Adrenal gland (tissue), 12 donors: ENCODE data around the gene ARHGAP12. TPM values are rescaled to one million over a fixed set of nuclear protein-coding genes. Genes with fewer than 3 reads are reported as not detected.

ENCODE experiments used
- DNase-seq, 7 donors: peaks; one replicate each; pipeline ENCODE4 v3.0.0-alpha.2; 2019 to 2020
- H3K27ac ChIP-seq, 5 donors: fragments of 200-600 bp; sonication (generic) in 4 of 5; 1 replicate in 3 of 5; 2 replicates in 2 of 5; pipeline versions ENCODE4 v1.5.1 to v1.8.0; 2016 to 2020; ENCODE audit warnings: mild to moderate bottlenecking in 1 of 5
- H3K27me3 ChIP-seq: fragments of 200-600 bp; 2 replicates; pipeline ENCODE4 v1.8.0; 2021
- H3K36me3 ChIP-seq, 2 donors: fragments of 200-600 bp; replicated peaks in 1 of 2; 1 replicate in 1 of 2; 2 replicates in 1 of 2; pipeline versions ENCODE4 v1.5.1 to v1.8.0; 2018 to 2022
- H3K4me1 ChIP-seq, 2 donors: fragments of 200-600 bp; replicated peaks in 1 of 2; 1 replicate in 1 of 2; 2 replicates in 1 of 2; pipeline versions ENCODE4 v1.5.1 to v1.8.0; 2018 to 2021
- H3K4me3 ChIP-seq, 4 donors: fragments of 200-600 bp; sonication (generic) in 3 of 4; one replicate each; pipeline ENCODE4 v1.5.1; 2016 to 2018
- H3K9me3 ChIP-seq, 3 donors: fragments of 200-600 bp; sonication (generic) in 1 of 3; replicated peaks in 1 of 3; 1 replicate in 2 of 3; 2 replicates in 1 of 3; pipeline versions ENCODE4 v1.5.1 to v1.8.0; 2016 to 2021
- CTCF ChIP-seq, 6 experiments: fragments of 450-650 bp in 4 of 6; fragments of 200-600 bp in 2 of 6; sonication (generic) in 1 of 6; IDR thresholded peaks; 1 replicate in 5 of 6; 2 replicates in 1 of 6; pipeline versions ENCODE4 v1.5.1 to v1.8.0; 2016 to 2021; ENCODE audit warnings: antibody characterized with exemption in 6 of 6, mild to moderate bottlenecking in 2 of 6, moderate library complexity in 1 of 6
- POLR2A ChIP-seq, 2 donors: fragments of 450-650 bp; IDR thresholded peaks; one replicate each; pipeline ENCODE4 v1.6.1; 2017; ENCODE audit warnings: antibody characterized with exemption in 2 of 2, mild to moderate bottlenecking in 2 of 2, moderate library complexity in 1 of 2
- WGBS, 4 donors: extraction: QIAGEN DNeasy Blood & Tissue Kit in 2 of 4; methylation state at CpG; one replicate each; pipeline versions ENCODE4 v1.1.5 to v1.1.7; 2013 to 2017; 5-methylcytosine and 5-hydroxymethylcytosine counted together
- intact Hi-C, 2 donors: fragments of 100-400 bp; cut with DNase I; formaldehyde crosslinking; loops; one replicate each; pipeline versions ENCODE4 v1.14.1 to v1.15.0; 2022 to 2023
- polyA plus RNA-seq, 3 donors: library from polyadenylated mRNA; stranded (reverse); fragments of 200-250 nt in 2 of 3; fragments of 350-450 nt in 1 of 3; fragmentation: Illumina TruSeq in 1 of 3; extraction: RNeasy Lipid Tissue Mini Kit (QIAGEN cat#74804) in 1 of 3; gene quantifications; one replicate each; pipeline ENCODE4 v1.2.3, GENCODE V29; 2013 to 2014
- total RNA-seq, 9 donors: library from RNA; depleted of rRNA in 4 of 9; stranded (reverse); fragments of >200 nt in 4 of 9; fragments of 120-200 nt in 1 of 9; fragmentation: NEBNext Ultra II Directional in 1 of 9; extraction: Animal tissue kit (Norgen Biotek cat#: 25700) in 1 of 9; gene quantifications; one replicate each; pipeline versions ENCODE4 v1.1.0 to v1.2.4, GENCODE V29; 2013 to 2023
- donor health status: healthy with polysubstance abuse.
- donor health status: Bipolar disorder and iron deficiency.
- donor health status: DM: yes; HTN: yes; CAD: no.
- donor health status: DM: no; HTN: no; CAD: no.
- donor health status: DM: no; HTN: no; CAD: no.
- donor health status: DM: yes; HTN: yes; CAD: no.

Gene ARHGAP12
- total and polyA plus RNA-seq, 12 donors: 26.7 to 88.6 (median 38.1) TPM

- H3K4me1 ChIP-seq: peaks cover 17 to 45% of the 10 kb centered on the region in 2 donors
- no peaks in the 10 kb centered on the region for H3K9me3 ChIP-seq
- peak; percentile 75 to 90 (median 87) for DNase-seq
- H3K4me3 ChIP-seq: peak overlapping the region in 2 of 4 donors; percentile 62 to 69
- intact Hi-C loops: no loop called here
- H3K36me3 ChIP-seq: no peaks in the 10 kb centered on the region
- H3K27ac ChIP-seq: peak overlapping the region; percentile 90 to 97 (median 96)
- no peaks in the 10 kb centered on the region for H3K27me3 ChIP-seq
- no peak for TF ChIP-seq CTCF (IDR thresholded peaks at IDR 0.05)
- TF ChIP-seq POLR2A (IDR thresholded peaks at IDR 0.05): peak; percentile 16 to 68
- WGBS, 4 donors: 0 to 2% (median 1%) methylated on average over 18 to 36 of the region's 36 CpGs
These were observed 169.4 kb downstream of the ARHGAP12 start for GRCh38 chr10:31759124-31759798.

GRCh38 chr10:31758495-31758894 lies 170.1 kb downstream of the ARHGAP12 start:
- H3K4me1 ChIP-seq: peaks cover 17 to 51% of the 10 kb centered on the region in 2 donors
- intact Hi-C loops: no loop called here
- peak in 1 of 7 donors; percentile 41 for DNase-seq
- no peaks in the 10 kb centered on the region for H3K36me3 ChIP-seq
- peak overlapping the region in 3 of 5 donors; percentile 23 to 96 (median 96) for H3K27ac ChIP-seq
- 42 to 57% (median 48%) methylated on average over 5 of the region's 5 CpGs for WGBS, 4 donors
- TF ChIP-seq POLR2A (IDR thresholded peaks at IDR 0.05): no peak
- no peak for TF ChIP-seq CTCF (IDR thresholded peaks at IDR 0.05)
- no peaks in the 10 kb centered on the region for H3K9me3 ChIP-seq
- H3K27me3 ChIP-seq: no peaks in the 10 kb centered on the region
- H3K4me3 ChIP-seq: no peak overlapping the region

GRCh38 chr10:31757831-31758230 lies 170.8 kb downstream of the ARHGAP12 start:
- Histone ChIP-seq H3K9me3 (no peaks in the 10 kb centered on the region), H3K36me3 (no peaks in the 10 kb centered on the region), H3K27me3 (no peaks in the 10 kb centered on the region), H3K4me1 (peaks cover 17 to 51% of the 10 kb centered on the region in 2 donors), H3K27ac (peak overlapping the region in 3 of 5 donors; percentile 29 to 96 (median 96)), H3K4me3 (no peak overlapping the region)
- intact Hi-C loops: no loop called here
- TF ChIP-seq CTCF (IDR thresholded peaks at IDR 0.05) (no peak), POLR2A (IDR thresholded peaks at IDR 0.05) (no peak)
- 65 to 84% (median 70%) methylated on average over 6 to 7 of the region's 7 CpGs for WGBS, 4 donors
- DNase-seq: no peak

- peak in 5 of 7 donors; percentile 62 to 80 (median 73) for DNase-seq
- peaks cover 17 to 51% of the 10 kb centered on the region in 2 donors for H3K4me1 ChIP-seq
- intact Hi-C loops: no loop called here
- 58 to 71% (median 62%) methylated on average over 7 to 9 of the region's 9 CpGs for WGBS, 4 donors
- no peak overlapping the region for H3K4me3 ChIP-seq
- H3K9me3 ChIP-seq: no peaks in the 10 kb centered on the region
- H3K27me3 ChIP-seq: no peaks in the 10 kb centered on the region
- TF ChIP-seq POLR2A (IDR thresholded peaks at IDR 0.05) (no peak), CTCF (IDR thresholded peaks at IDR 0.05) (no peak)
- no peaks in the 10 kb centered on the region for H3K36me3 ChIP-seq
- peak overlapping the region in 3 of 5 donors; percentile 29 to 96 (median 96) for H3K27ac ChIP-seq
These were observed 171.2 kb downstream of the ARHGAP12 start for GRCh38 chr10:31757386-31757791.
